SK-N-SH treated with all-trans-retinoic acid at 6 μM for 48 hours (cell line): Measurements from ENCODE around the gene STK11IP.

Source experiments
- ARNTL ChIP-seq: fragments of 450-650 bp; formaldehyde crosslinking; IDR thresholded peaks from 2 replicates; pipeline ENCODE4 v1.5.0; 2020; ENCODE audit warnings: low read depth, mild to moderate bottlenecking, moderate library complexity, borderline replicate concordance
- CREB5 ChIP-seq: fragments of 250-450 bp; sonication (Bioruptor Pico); IDR thresholded peaks from 2 replicates; pipeline ENCODE4 v1.5.1; 2020; ENCODE audit warnings: low read depth, mild to moderate bottlenecking, moderate library complexity
- ISL1 ChIP-seq: fragments of 250-450 bp; sonication (Bioruptor Pico); IDR thresholded peaks from 2 replicates; pipeline ENCODE4 v2.1.2; 2022; ENCODE audit warnings: mild to moderate bottlenecking, moderate library complexity
- PATZ1 ChIP-seq: fragments of 250-450 bp; sonication (Bioruptor Pico); IDR thresholded peaks from 2 replicates; pipeline ENCODE4 v1.8.0; 2020; ENCODE audit warnings: mild to moderate bottlenecking, moderate library complexity, borderline replicate concordance
- ZFP3 ChIP-seq: fragments of 250-450 bp; sonication (Bioruptor Pico); IDR thresholded peaks from 2 replicates; pipeline ENCODE4 v1.5.0; 2020; ENCODE audit warnings: mild to moderate bottlenecking, moderate library complexity
- ZFP30 ChIP-seq: fragments of 450-650 bp; formaldehyde crosslinking; IDR thresholded peaks from 2 replicates; pipeline ENCODE4 v1.5.0; 2022; ENCODE audit warnings: mild to moderate bottlenecking, moderate library complexity
- TF ChIP-seq, protein P1 (sequence below): fragments of 250-450 bp; sonication (Bioruptor Pico); IDR thresholded peaks from 2 replicates; pipeline ENCODE4 v1.5.1; 2021; ENCODE audit warnings: mild to moderate bottlenecking, moderate library complexity

- TF ChIP-seq ISL1 (CRISPR knock-in tag) = no peak
- no peak for TF ChIP-seq ARNTL (CRISPR knock-in tag)
- TF ChIP-seq, protein P1, sequence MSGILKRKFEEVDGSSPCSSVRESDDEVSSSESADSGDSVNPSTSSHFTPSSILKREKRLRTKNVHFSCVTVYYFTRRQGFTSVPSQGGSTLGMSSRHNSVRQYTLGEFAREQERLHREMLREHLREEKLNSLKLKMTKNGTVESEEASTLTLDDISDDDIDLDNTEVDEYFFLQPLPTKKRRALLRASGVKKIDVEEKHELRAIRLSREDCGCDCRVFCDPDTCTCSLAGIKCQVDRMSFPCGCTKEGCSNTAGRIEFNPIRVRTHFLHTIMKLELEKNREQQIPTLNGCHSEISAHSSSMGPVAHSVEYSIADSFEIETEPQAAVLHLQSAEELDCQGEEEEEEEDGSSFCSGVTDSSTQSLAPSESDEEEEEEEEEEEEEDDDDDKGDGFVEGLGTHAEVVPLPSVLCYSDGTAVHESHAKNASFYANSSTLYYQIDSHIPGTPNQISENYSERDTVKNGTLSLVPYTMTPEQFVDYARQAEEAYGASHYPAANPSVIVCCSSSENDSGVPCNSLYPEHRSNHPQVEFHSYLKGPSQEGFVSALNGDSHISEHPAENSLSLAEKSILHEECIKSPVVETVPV (CRISPR knock-in tag) = no peak
- TF ChIP-seq ZFP30 (CRISPR knock-in tag) = no peak
- no peak for TF ChIP-seq PATZ1 (CRISPR knock-in tag)
- no peak for TF ChIP-seq CREB5 (CRISPR knock-in tag)
- no peak for TF ChIP-seq ZFP3
Observed at GRCh38 chr2:219632760-219633105, 35.1 kb downstream of the STK11IP start.
